Activated T-helper 1 cell treated with anti-CD3 and anti-CD28 coated beads, Interleukin-12 subunit alpha, Interleukin-12 subunit beta, Interleukin-2, Interleukin-4 antibody, amounts not matched to agents 30 ng/mL and 10 ng/mL and 1 ng/mL, durations not matched to agents 14 hours and 24 hours and 36 hours (primary cell): ENCODE measurements around the gene MRPL53. TPM values are rescaled to one million over a fixed set of nuclear protein-coding genes. Genes with fewer than 3 reads are reported as not detected.
A peak's percentile ranks its signal among the peaks of the same experiment; 100 is the strongest.

Experiments used
- DNase-seq: peaks from one replicate; pipeline ENCODE4 v3.0.0; 2021; ENCODE audit warnings: low spot score
- H3K27ac Mint-ChIP-seq: one replicate; pipeline ENCODE4 v1.8.0; 2021; ENCODE audit warnings: mild to moderate bottlenecking, mixed read lengths
- H3K27me3 Mint-ChIP-seq: one replicate; pipeline ENCODE4 v1.8.0; 2022; ENCODE audit warnings: mild to moderate bottlenecking, moderate library complexity, mixed read lengths; ENCODE audit not compliant: insufficient read depth
- H3K36me3 Mint-ChIP-seq: one replicate; pipeline ENCODE4 v1.8.0; 2021; ENCODE audit warnings: low read depth, mixed read lengths
- H3K4me1 Mint-ChIP-seq: one replicate; pipeline ENCODE4 v1.8.0; 2021; ENCODE audit warnings: low read depth, mixed read lengths
- H3K4me3 Mint-ChIP-seq: one replicate; pipeline ENCODE4 v1.8.0; 2021; ENCODE audit warnings: mild to moderate bottlenecking, moderate library complexity, mixed read lengths
- H3K9me3 Mint-ChIP-seq: one replicate; pipeline ENCODE4 v1.8.0; 2021; ENCODE audit warnings: mixed read lengths
- intact Hi-C: fragments of 100-400 bp; cut with micrococcal nuclease; formaldehyde crosslinking; loops from one replicate; pipeline ENCODE4 v1.15.1; 2024
- total RNA-seq: library from RNA; stranded (reverse); gene quantifications from 2 replicates; pipeline ENCODE4 v1.2.3, GENCODE V29; 2022

The MRPL53 gene
- total RNA-seq = 118 and 124 TPM in 2 replicates

DNA sequence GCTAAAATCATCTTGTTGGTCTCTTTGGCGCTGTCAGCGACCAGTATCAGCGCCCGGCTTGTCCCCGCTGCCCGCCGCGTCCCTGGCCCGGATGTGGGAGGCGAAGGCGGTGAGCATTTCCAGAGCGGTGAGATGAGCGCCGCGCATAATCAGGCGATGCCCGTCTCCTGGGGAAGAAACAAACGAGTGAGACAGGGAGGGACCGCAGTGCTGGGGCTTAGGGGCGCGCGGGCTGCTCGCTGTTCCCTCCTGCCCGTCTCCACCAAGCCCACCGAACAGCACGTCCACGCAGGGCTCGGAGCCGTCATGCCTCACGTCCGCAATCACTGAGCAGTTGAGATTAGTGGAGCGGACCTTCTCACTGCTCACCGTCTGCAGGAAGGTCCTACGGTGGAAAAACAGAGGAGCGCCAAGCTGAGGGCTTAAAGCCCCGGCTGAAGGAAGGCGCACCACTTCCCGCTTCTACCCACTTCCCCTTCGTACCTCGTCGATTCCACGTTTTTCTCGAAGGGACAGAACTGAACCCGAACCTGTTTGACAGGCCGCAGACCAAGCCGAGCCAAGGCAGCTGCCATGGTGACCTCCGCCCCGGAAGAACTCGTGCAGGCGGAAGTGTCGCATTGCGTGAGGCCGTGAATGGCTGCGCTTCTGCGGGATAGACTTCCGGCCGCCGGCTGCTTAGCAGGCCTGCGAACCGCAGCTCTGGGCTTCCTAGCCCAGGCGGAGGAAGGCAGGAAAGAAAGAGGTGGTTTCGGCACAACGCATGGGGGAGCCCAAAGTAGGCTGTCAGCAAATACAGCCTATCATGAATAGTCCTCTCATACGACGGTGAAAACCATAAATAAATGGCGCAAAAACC is at the start of gene MRPL53:
Gene MRPL53, minus strand, starts transcription at position 595 of the 859 bp plus-strand sequence. Its CDS starts 20 bp downstream, at position 575.
- intact Hi-C loops = loop anchor here (1.0 kb wide), 5 partner anchors 8 to 57 kb away; partner anchors contain the start of genes AUP1, HTRA2, PCGF1 and TTC31
- Mint-ChIP-seq H3K27me3 (peaks cover 2% of the 10 kb centered on the region), H3K9me3 (no peaks in the 10 kb centered on the region), H3K4me1 (peaks cover 21% of the 10 kb centered on the region), H3K36me3 (peaks cover 30% of the 10 kb centered on the region), H3K4me3 (peak within 1 kb of the TSS; percentile 99), H3K27ac (peak within 1 kb of the TSS; percentile 94)
- peak; percentile 95 for DNase-seq

DNA sequence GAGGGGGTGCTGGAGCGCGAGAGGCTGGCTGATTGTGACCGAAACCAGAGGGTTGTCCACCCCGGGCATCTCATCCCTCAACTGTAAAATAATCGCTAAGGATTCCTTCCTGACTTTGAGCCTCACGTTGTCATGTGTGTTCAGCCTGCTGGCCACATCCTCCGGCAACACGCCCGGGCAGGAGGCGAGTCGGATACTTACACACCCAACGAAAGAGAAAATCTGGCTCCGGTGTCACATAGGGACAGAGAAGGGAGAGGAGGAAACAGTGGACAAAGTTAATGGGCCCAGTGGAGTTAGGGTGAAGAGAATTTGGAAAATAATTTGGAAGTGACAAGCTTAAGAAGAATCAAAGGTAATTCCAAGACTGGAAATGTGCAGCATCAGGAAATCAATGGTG is 44.2 kb upstream of the MRPL53 start:
- no peak for DNase-seq
- intact Hi-C loops = loop anchor here (1.0 kb wide), 2 partner anchors 9 to 13 kb away; partner anchors contain the start of genes AUP1, HTRA2 and PCGF1
- Mint-ChIP-seq H3K4me3 (peak overlapping the region; percentile 81), H3K27me3 (peaks cover 61% of the 10 kb centered on the region), H3K27ac (no peak overlapping the region), H3K36me3 (peaks cover 12% of the 10 kb centered on the region), H3K4me1 (peaks cover 16% of the 10 kb centered on the region), H3K9me3 (no peaks in the 10 kb centered on the region)

DNA sequence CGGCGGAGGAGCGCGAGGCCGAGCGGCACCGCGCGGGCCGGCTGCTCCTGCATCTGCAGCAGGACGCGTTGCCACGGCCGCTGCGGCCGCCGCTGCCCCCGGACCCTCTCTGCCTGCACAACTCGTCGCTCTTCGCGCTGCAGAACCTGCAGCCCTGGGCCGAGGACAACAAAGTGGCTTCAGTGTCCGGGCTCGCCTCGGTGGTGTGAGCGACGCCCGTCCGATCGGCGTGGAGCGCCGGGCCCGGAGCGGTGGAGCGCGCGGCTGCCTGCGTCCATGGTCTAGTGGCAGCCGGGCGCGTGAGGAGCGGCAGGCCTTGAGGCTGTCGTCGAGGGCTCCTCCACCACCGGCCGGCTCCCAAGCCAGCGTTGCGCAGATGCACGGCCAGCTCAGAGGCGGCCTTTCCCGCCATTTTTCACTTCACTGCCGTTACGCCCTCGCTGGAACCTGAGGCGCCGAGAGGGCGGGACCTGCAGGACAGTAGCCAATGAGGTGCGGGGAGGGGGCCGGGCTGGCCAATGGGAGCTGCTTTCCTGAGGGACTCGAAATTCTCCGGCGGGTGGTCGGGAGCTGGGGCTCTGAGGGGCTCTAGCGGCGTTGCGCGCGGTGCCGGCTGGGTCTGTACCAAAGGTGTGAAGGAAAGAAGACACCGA is 43.6 kb upstream of the MRPL53 start:
- Mint-ChIP-seq H3K4me1 (peaks cover 16% of the 10 kb centered on the region), H3K27me3 (peaks cover 65% of the 10 kb centered on the region)

GRCh38 chr2:74515271-74515980 is 42.9 kb upstream of the MRPL53 start:
- peak overlapping the region; percentile 77 for H3K4me3 Mint-ChIP-seq
- DNase-seq = no peak
- peaks cover 16% of the 10 kb centered on the region for H3K4me1 Mint-ChIP-seq
- H3K9me3 Mint-ChIP-seq = no peaks in the 10 kb centered on the region
- peak overlapping the region; percentile 49 for H3K27ac Mint-ChIP-seq
- intact Hi-C loops = no loop called here
- peaks cover 66% of the 10 kb centered on the region for H3K27me3 Mint-ChIP-seq
- peaks cover 12% of the 10 kb centered on the region for H3K36me3 Mint-ChIP-seq

More for the DNA sequence above, 43.6 kb upstream of the MRPL53 start:
- peak; percentile 72 for DNase-seq
- Mint-ChIP-seq H3K36me3 (peaks cover 12% of the 10 kb centered on the region), H3K4me3 (peak overlapping the region; percentile 81), H3K9me3 (no peaks in the 10 kb centered on the region), H3K27ac (no peak overlapping the region)
- intact Hi-C loops = loop anchor here (1.0 kb wide), 2 partner anchors 9 to 13 kb away; partner anchors contain the start of genes AUP1, HTRA2 and PCGF1

DNA sequence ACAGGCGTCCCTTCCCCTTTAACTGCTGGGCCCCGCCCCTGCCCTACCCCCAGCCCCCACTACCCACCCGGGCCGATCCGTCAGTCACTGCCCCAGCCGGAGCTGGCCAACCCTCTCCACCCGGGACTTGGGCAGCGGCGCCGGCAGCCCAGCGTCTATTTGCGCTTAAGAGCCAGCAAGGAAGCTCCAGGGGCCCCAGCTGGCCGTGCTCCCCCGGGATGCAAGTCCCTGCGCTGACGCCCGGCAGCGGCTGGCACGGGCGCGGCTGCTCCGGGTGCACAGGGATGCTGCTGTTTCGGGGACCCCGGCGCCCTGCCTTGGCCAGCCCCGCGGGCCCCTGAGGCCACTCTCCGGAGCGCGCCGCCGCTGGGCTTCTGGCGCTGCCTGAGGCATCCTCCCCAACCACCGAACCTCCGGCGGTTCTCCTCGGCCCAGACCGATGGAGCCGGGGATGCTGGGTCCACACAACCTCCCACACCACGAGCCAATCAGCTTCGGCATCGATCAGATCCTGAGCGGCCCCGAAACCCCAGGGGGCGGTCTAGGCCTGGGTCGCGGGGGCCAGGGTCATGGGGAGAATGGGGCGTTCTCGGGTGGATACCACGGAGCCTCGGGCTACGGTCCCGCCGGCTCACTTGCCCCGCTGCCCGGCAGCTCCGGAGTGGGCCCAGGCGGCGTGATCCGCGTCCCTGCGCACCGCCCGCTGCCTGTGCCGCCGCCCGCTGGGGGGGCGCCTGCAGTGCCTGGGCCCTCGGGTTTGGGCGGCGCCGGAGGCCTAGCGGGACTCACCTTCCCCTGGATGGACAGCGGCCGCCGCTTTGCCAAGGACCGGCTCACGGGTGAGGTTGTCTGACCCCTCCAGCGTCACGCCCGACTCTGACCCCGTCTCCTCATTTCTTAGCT is 42.1 kb upstream of the MRPL53 start, which contains the start of gene TLX2:
Gene TLX2, plus strand, starts transcription at position 83 of the 903 bp plus-strand sequence. Its CDS starts 357 bp downstream, at position 440.
- H3K9me3 Mint-ChIP-seq = no peaks in the 10 kb centered on the region
- H3K36me3 Mint-ChIP-seq = peaks cover 10% of the 10 kb centered on the region
- peaks cover 16% of the 10 kb centered on the region for H3K4me1 Mint-ChIP-seq
- intact Hi-C loops = loop anchor here (1.0 kb wide), 1 partner anchor 16 kb away; no protein-coding TSS in a partner anchor
- no peak for DNase-seq
- H3K27ac Mint-ChIP-seq = peak within 1 kb of the TSS; percentile 49
- H3K27me3 Mint-ChIP-seq = peaks cover 63% of the 10 kb centered on the region
- peak within 1 kb of the TSS; percentile 77 for H3K4me3 Mint-ChIP-seq

DNA sequence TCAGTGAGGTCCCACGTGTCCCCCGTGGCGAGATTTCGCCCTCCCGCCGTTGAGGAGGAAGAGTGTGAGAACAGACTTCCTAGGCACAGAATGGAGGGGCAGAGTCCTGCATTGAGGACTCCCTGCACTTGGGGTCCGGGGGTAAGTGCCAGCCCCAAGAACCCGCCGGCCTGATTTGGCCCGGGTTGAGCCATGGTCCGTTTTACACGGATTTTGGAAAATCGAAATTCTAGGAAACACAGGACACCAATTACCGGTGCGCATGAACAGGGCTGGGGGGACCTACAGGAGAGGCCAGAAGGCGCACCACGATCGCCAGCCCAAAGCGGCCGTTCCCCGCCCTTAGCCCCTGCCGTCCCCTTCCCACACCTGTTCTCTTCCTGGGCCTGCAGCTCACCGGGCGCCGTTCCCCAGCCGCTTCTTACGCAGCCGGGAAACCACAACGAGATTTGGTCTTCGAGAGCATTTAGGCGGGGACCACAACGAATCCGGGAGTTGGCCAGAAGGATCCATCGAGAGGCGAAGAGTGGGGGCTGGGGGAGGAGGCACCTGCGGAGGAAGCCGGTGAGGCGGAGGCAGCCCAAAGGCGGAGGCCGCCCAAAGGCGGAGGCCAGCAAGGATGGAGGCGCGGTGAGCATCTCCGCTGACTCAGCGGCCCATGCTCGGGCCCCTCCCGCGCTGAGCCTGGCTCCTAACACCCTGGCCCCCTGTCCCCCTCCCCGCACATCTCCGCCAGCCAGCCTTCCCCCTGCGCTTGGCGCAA is 41.3 kb upstream of the MRPL53 start:
- Mint-ChIP-seq H3K4me3 (peak overlapping the region; percentile 66), H3K27ac (no peak overlapping the region), H3K9me3 (no peaks in the 10 kb centered on the region), H3K36me3 (peaks cover 10% of the 10 kb centered on the region), H3K27me3 (peaks cover 60% of the 10 kb centered on the region), H3K4me1 (peaks cover 18% of the 10 kb centered on the region)
- intact Hi-C loops = loop anchor here (1.0 kb wide), 1 partner anchor 15 kb away; no protein-coding TSS in a partner anchor
- DNase-seq = peak; percentile 34

DNA sequence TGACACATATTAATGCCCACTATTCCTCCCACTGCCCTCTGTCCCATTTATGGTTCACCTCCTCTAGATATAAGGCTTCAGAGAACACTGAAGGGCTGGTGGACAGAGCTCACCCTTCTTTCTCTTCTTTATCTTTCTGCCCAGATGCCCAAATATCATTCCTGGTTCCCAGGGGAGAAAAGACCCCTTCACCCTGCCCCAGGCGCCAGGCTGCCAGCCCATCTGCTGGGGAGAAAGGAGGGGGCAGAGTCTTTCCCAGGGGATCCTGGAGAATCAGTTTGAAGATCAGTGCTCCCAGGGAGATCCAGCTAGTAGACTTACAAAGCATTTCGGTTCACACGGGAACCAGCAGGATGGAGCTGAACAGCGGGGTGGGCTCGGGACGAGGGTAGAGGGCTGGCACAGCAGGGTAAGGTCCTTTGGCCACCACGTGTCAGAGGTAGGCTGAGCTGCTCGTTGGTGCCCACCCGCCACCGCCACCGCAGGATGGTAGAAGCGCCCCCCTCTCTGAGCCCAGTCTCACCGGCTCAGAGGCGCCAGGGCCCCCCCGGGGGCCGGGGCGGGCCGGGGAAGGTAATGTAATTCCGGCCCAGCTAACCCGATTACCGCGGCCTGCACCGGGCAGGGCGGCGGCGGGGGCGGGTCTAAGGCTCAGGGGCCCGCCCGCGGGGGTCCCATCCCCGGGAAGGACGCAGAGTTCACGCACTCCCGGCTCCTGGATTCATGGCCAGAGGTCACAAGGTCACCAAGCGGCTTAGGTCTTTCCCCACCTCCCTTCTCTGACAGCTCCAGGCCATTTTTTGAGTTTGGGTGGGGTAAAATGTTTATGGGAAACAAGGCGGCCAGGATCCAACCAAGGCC is 40.5 kb upstream of the MRPL53 start:
- Mint-ChIP-seq H3K4me3 (peak overlapping the region; percentile 66), H3K27me3 (peaks cover 52% of the 10 kb centered on the region), H3K36me3 (peaks cover 13% of the 10 kb centered on the region), H3K4me1 (peaks cover 27% of the 10 kb centered on the region), H3K9me3 (no peaks in the 10 kb centered on the region), H3K27ac (peak overlapping the region; percentile 52)
- intact Hi-C loops = no loop called here
- DNase-seq = no peak

DNA sequence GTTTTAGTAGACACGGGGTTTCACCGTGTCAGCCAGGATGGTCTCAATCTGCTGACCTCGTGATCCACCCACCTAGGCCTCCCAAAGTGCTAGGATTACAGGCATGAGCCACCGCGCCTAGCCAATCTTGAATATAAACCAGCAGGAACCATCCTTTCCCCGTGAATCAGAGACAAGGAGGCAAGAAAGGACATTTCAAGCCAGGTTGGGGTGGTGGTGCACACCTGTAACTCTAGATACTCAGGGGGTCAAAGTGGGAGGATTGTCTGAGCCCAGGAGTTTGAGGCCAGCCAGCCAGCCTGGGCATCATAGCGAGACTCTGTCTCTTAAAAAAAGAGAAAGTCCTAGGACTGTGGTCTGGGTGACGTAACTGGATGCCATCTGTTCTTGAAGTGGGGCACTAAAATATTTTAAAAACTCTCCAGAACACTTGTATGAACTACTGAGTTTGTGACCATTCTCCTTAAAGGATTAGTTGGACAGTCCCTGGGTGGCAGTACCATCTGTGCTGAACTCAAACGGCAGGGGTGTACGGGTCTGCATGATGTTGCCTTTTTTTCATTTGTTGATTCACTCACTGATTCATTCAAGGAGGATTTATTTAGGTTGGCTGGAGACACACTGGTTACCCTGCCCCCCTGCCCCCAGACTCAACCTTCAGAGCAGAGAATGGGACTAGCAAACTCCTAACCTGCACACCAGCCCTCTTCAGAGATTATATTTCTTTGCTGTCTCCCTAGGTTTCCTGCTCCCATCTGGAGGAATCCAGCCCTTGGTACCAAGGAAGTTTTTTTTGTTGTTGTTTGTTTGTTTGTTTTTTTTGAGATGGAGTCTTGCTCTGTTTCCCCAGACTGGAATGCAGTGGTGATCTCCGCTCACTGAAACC is 38.9 kb upstream of the MRPL53 start:
- DNase-seq = no peak
- Mint-ChIP-seq H3K4me3 (no peak overlapping the region), H3K4me1 (peaks cover 34% of the 10 kb centered on the region), H3K27ac (no peak overlapping the region), H3K9me3 (no peaks in the 10 kb centered on the region), H3K27me3 (peaks cover 37% of the 10 kb centered on the region), H3K36me3 (peaks cover 10% of the 10 kb centered on the region)
- intact Hi-C loops = no loop called here

DNA sequence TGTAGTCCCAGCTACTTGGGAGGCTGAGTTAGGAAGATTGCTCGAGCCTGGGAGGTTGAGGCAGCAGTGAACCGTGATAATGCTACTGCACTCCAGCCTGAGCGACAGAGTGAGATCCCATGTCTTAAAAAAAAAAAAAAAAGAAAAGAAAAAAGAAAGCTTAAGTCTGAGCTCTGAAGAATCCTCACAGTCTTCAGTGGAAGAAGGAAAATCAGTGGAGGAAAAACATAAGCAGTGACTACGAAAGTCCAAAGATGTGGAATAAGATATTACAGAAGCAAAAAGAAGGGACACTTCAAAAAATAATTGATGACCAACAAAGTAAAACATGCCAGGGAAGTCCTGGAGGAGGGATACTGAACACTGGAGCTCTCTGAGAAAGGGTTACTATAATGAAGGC is 37.8 kb upstream of the MRPL53 start:
- Mint-ChIP-seq H3K9me3 (no peaks in the 10 kb centered on the region), H3K27me3 (peaks cover 31% of the 10 kb centered on the region), H3K27ac (peak overlapping the region; percentile 0), H3K36me3 (peaks cover 16% of the 10 kb centered on the region), H3K4me3 (no peak overlapping the region), H3K4me1 (peaks cover 36% of the 10 kb centered on the region)
- intact Hi-C loops = no loop called here
- DNase-seq = no peak
